Loucy (cell line): ENCODE measurements around the gene MMP14.

ENCODE experiments used
- H2AFZ ChIP-seq: fragments of 200-600 bp; sonication (generic); 2 replicates; pipeline ENCODE4 v1.6.0; 2016; ENCODE audit warnings: antibody characterized with exemption, mild to moderate bottlenecking, low read length, moderate library complexity
- H3F3A ChIP-seq: fragments of 200-600 bp; 2 replicates; pipeline ENCODE4 v1.6.0; 2016; ENCODE audit warnings: antibody characterized with exemption, low read depth, mild to moderate bottlenecking
- H3K27me3 ChIP-seq: fragments of 200-600 bp; sonication (generic); 2 replicates; pipeline ENCODE4 v1.6.1; 2014; ENCODE audit warnings: low read length, mild to moderate bottlenecking; ENCODE audit not compliant: insufficient read depth, poor library complexity, severe bottlenecking
- H3K36me3 ChIP-seq: fragments of 200-600 bp; sonication (generic); 2 replicates; pipeline ENCODE4 v1.6.1; 2016; ENCODE audit warnings: low read length; ENCODE audit not compliant: insufficient read depth
- H3K4me1 ChIP-seq: fragments of 200-600 bp; sonication (generic); 2 replicates; pipeline ENCODE4 v1.5.1; 2014; ENCODE audit warnings: low read length, mild to moderate bottlenecking; ENCODE audit not compliant: insufficient read depth, poor library complexity, severe bottlenecking
- H3K4me2 ChIP-seq: fragments of 200-600 bp; sonication (generic); 2 replicates; pipeline ENCODE4 v1.6.0; 2014; ENCODE audit warnings: antibody characterized with exemption, low read length, low read depth, mild to moderate bottlenecking; ENCODE audit not compliant: poor library complexity, severe bottlenecking
- H3K4me3 ChIP-seq: fragments of 200-600 bp; sonication (generic); 2 replicates; pipeline ENCODE4 v1.5.1; 2014; ENCODE audit warnings: low read length, mild to moderate bottlenecking, mixed read lengths; ENCODE audit not compliant: poor library complexity, severe bottlenecking
- H3K79me2 ChIP-seq: fragments of 200-600 bp; sonication (generic); 2 replicates; pipeline ENCODE4 v1.6.1; 2014; ENCODE audit warnings: low read length; ENCODE audit not compliant: insufficient read depth
- H3K9ac ChIP-seq: fragments of 200-600 bp; sonication (generic); 2 replicates; pipeline ENCODE4 v1.6.0; 2014; ENCODE audit warnings: mild to moderate bottlenecking, low read depth, low read length, moderate library complexity; ENCODE audit not compliant: poor library complexity, severe bottlenecking
- H3K9me2 ChIP-seq: fragments of 200-600 bp; sonication (generic); replicated peaks from 2 replicates; pipeline ENCODE4 v1.6.1; 2016; ENCODE audit warnings: low read depth, low read length, mixed read lengths
- H3K9me3 ChIP-seq: fragments of 200-600 bp; sonication (generic); 2 replicates; pipeline ENCODE4 v1.6.1; 2014; ENCODE audit warnings: mild to moderate bottlenecking, antibody characterized with exemption, low read length, low read depth; ENCODE audit not compliant: insufficient read depth
- H4K20me1 ChIP-seq: fragments of 200-600 bp; sonication (generic); 2 replicates; pipeline ENCODE4 v1.6.0; 2014; ENCODE audit warnings: antibody characterized with exemption, low read length, mild to moderate bottlenecking; ENCODE audit not compliant: insufficient read depth, poor library complexity, severe bottlenecking
- EZH2phosphoT487 ChIP-seq: fragments of 200-600 bp; IDR thresholded peaks from 2 replicates; pipeline ENCODE4 v1.6.1; 2018; ENCODE audit warnings: antibody characterized with exemption, mild to moderate bottlenecking, moderate library complexity, borderline replicate concordance
- TF ChIP-seq, protein P1 (sequence below): fragments of 200-600 bp; sonication (generic); conservative IDR thresholded peaks from 2 replicates; pipeline ENCODE4 v1.5.1; 2014; ENCODE audit warnings: mild to moderate bottlenecking, antibody characterized with exemption, low read length

MMP14 gene

GRCh38 chr14:22836301-22837113 lies at the start of gene MMP14:
TSS of gene MMP14 (plus strand) at chr14:22836585. CDS start at chr14:22836818, 233 bp downstream.
- Histone ChIP-seq H3K9me2 (no peaks in the 10 kb centered on the region), H3K4me2 (no peak within 1 kb of the TSS), H3K27me3 (no peaks in the 10 kb centered on the region), H4K20me1 (no peaks in the 10 kb centered on the region), H3K36me3 (peaks cover 2% of the 10 kb centered on the region; the same call in 1 of the 2 replicates), H3K4me3 (no peak within 1 kb of the TSS), H3K4me1 (peaks cover 15% of the 10 kb centered on the region), H3K9me3 (no peaks in the 10 kb centered on the region), H3K79me2 (no peaks in the 10 kb centered on the region), H2AFZ (no peak within 1 kb of the TSS), H3F3A (no peaks in the 10 kb centered on the region), H3K9ac (no peak within 1 kb of the TSS)
- no peak for TF ChIP-seq EZH2phosphoT487
- TF ChIP-seq, protein P1, sequence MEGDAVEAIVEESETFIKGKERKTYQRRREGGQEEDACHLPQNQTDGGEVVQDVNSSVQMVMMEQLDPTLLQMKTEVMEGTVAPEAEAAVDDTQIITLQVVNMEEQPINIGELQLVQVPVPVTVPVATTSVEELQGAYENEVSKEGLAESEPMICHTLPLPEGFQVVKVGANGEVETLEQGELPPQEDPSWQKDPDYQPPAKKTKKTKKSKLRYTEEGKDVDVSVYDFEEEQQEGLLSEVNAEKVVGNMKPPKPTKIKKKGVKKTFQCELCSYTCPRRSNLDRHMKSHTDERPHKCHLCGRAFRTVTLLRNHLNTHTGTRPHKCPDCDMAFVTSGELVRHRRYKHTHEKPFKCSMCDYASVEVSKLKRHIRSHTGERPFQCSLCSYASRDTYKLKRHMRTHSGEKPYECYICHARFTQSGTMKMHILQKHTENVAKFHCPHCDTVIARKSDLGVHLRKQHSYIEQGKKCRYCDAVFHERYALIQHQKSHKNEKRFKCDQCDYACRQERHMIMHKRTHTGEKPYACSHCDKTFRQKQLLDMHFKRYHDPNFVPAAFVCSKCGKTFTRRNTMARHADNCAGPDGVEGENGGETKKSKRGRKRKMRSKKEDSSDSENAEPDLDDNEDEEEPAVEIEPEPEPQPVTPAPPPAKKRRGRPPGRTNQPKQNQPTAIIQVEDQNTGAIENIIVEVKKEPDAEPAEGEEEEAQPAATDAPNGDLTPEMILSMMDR: no peak

GRCh38 chr14:22786685-22787084 lies 49.7 kb upstream of the MMP14 start:
- Histone ChIP-seq H3K9ac (no peak overlapping the region), H4K20me1 (no peaks in the 10 kb centered on the region), H2AFZ (no peak overlapping the region), H3F3A (no peaks in the 10 kb centered on the region), H3K4me3 (no peak overlapping the region), H3K27me3 (no peaks in the 10 kb centered on the region), H3K4me1 (no peaks in the 10 kb centered on the region), H3K9me2 (no peaks in the 10 kb centered on the region), H3K79me2 (no peaks in the 10 kb centered on the region), H3K9me3 (no peaks in the 10 kb centered on the region), H3K4me2 (no peak overlapping the region), H3K36me3 (no peaks in the 10 kb centered on the region)
- TF ChIP-seq EZH2phosphoT487: no peak
- TF ChIP-seq, protein P1: no peak

DNA sequence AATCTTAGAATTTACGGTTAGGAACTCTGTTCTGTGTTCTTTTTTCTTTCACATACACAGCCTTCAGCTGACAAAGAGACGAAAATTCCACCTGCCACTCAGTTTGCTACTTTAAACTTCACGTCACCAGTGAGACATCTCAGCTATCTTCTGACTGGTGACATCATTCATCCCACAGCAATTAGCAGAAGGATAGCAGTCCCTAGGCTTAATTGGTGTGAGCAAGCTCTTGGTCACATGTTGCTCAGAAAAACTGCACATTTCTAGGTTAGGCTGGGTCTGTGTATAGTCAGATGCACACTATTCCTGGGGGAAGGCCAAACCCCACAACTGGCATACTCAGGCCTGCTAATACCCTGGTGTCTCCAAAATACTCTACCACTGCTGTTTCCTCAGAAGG lies 45.1 kb upstream of the MMP14 start:
- H2AFZ ChIP-seq: no peak overlapping the region
- no peaks in the 10 kb centered on the region for H3F3A ChIP-seq
- H3K4me2 ChIP-seq: no peak overlapping the region

More for the DNA sequence above, 45.1 kb upstream of the MMP14 start:
- Histone ChIP-seq H4K20me1 (no peaks in the 10 kb centered on the region), H3K4me3 (no peak overlapping the region), H3K27me3 (peaks cover 5% of the 10 kb centered on the region), H3K36me3 (no peaks in the 10 kb centered on the region), H3K9me2 (no peaks in the 10 kb centered on the region), H3K4me1 (no peaks in the 10 kb centered on the region), H3K9me3 (no peaks in the 10 kb centered on the region), H3K79me2 (no peaks in the 10 kb centered on the region), H3K9ac (no peak overlapping the region)
- no peak for TF ChIP-seq EZH2phosphoT487
- TF ChIP-seq, protein P1: no peak
